Measurements from ENCODE around the gene RASEF. TPM values are rescaled to one million over a fixed set of nuclear protein-coding genes. Genes with fewer than 3 reads are reported as not detected.

RASEF gene
- total RNA-seq, 1 experiment from 2014 or later: 2.2 TPM

DNA sequence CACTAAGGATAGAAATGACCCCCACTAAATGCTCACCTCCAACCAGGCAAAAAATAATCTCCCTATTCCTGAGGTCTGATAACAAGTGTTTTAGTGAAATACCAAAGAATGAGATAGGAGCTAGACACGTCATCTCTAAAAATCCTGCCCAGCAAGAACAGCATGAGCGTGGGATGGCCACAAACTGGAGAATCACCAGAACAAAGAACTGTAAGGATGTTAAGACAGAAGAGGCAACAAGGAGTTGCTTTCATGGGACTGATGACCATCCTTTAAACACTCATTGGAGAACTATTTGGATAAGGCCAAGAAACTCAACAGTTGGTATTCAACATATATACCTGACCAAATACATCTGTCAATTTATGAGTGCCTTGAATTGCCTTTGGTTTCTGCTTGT lies 113.7 kb downstream of the RASEF start:
- Histone ChIP-seq H3K23me2 (ENCODE audit: insufficient read length, low read depth, low read length, poor library complexity, severe bottlenecking) (no peaks in the 10 kb centered on the region), H3K4me2 (ENCODE audit: insufficient read depth, insufficient read length, low read length) (no peak overlapping the region), H3K9ac (ENCODE audit: extremely low read depth, insufficient read length, low read length) (no peak overlapping the region), H2BK120ac (ENCODE audit: low read depth, low read length, poor library complexity, severe bottlenecking) (no peak overlapping the region), H2AK5ac (ENCODE audit: insufficient read length, low read length) (no peak overlapping the region), H3T11ph (ENCODE audit: low read length) (no peak overlapping the region), H3K56ac (ENCODE audit: insufficient read length, low read depth, low read length) (no peak overlapping the region), H4K91ac (ENCODE audit: insufficient read length, low read depth, low read length) (no peak overlapping the region), H3K23ac (ENCODE audit: insufficient read length, low read depth, low read length) (no peak overlapping the region), H3K79me2 (ENCODE audit: insufficient read depth, low read length) (no peaks in the 10 kb centered on the region; the same call in 1 of the 2 replicates), H3K18ac (ENCODE audit: insufficient read length, low read depth, low read length) (no peak overlapping the region), H2BK12ac (ENCODE audit: insufficient read length, low read depth, low read length) (no peak overlapping the region), H3K14ac (ENCODE audit: insufficient read depth, low read length) (no peak overlapping the region), H2BK20ac (ENCODE audit: low read depth, low read length, poor library complexity, severe bottlenecking) (no peak overlapping the region), H4K8ac (replicated peaks; ENCODE audit: insufficient read length, low read depth, low read length) (no peak overlapping the region), H3K27me3 (ENCODE audit: insufficient read depth, low read length) (no peaks in the 10 kb centered on the region), H3K9me3 (ENCODE audit: control insufficient read depth, low read depth, low read length) (no peaks in the 10 kb centered on the region), H2BK15ac (ENCODE audit: low read depth, low read length) (no peak overlapping the region), H3K79me1 (ENCODE audit: insufficient read depth, low read depth, low read length, poor library complexity, severe bottlenecking) (no peaks in the 10 kb centered on the region), H2BK5ac (ENCODE audit: insufficient read length, low read length) (no peak overlapping the region), H2AFZ (ENCODE audit: low read length) (no peak overlapping the region), H3K27ac (ENCODE audit: insufficient read length, low read depth, low read length) (no peak overlapping the region), H4K20me1 (ENCODE audit: control insufficient read depth, insufficient read depth, insufficient read length) (no peaks in the 10 kb centered on the region), H3K4ac (ENCODE audit: low read depth, low read length) (no peak overlapping the region), H3K4me1 (ENCODE audit: insufficient read depth, low read length) (peaks cover 5% of the 10 kb centered on the region), H4K5ac (ENCODE audit: insufficient read length, low read depth, low read length) (no peak overlapping the region)
- WGBS (ENCODE audit: extremely low coverage, insufficient read length, low lambda C conversion rate): no CpG with 5 or more reads among the region's 2 CpGs
- no peak for DNase-seq
- H3K36me3 Mint-ChIP-seq (ENCODE audit: insufficient read depth in 1 of 3, low read depth in 3 of 3): no peaks in the 10 kb centered on the region
- TF ChIP-seq, protein P1, sequence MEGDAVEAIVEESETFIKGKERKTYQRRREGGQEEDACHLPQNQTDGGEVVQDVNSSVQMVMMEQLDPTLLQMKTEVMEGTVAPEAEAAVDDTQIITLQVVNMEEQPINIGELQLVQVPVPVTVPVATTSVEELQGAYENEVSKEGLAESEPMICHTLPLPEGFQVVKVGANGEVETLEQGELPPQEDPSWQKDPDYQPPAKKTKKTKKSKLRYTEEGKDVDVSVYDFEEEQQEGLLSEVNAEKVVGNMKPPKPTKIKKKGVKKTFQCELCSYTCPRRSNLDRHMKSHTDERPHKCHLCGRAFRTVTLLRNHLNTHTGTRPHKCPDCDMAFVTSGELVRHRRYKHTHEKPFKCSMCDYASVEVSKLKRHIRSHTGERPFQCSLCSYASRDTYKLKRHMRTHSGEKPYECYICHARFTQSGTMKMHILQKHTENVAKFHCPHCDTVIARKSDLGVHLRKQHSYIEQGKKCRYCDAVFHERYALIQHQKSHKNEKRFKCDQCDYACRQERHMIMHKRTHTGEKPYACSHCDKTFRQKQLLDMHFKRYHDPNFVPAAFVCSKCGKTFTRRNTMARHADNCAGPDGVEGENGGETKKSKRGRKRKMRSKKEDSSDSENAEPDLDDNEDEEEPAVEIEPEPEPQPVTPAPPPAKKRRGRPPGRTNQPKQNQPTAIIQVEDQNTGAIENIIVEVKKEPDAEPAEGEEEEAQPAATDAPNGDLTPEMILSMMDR (conservative IDR thresholded peaks at IDR 0.05): no peak
- no peaks in the 10 kb centered on the region for H3K27me3 Mint-ChIP-seq (ENCODE audit: low read depth)
- no peak overlapping the region for H3K4me3 Mint-ChIP-seq
- H3K4me1 Mint-ChIP-seq: peaks cover 18 to 22% of the 10 kb centered on the region in 2 experiments
- no peak overlapping the region for H3K27ac Mint-ChIP-seq
- H3K9me3 Mint-ChIP-seq: no peaks in the 10 kb centered on the region; a peak in 1 of 5 replicates

Data from H9 (cell line).